Fibroblast of skin of left biceps (primary cell): ENCODE data around the gene IRGQ.

Source experiments
- DNase-seq, 2 experiments: peaks; one replicate each; pipeline ENCODE4 v3.0.0-alpha.2; 2013; ENCODE audit warnings: low read depth in 2 of 2

The IRGQ gene

DNA sequence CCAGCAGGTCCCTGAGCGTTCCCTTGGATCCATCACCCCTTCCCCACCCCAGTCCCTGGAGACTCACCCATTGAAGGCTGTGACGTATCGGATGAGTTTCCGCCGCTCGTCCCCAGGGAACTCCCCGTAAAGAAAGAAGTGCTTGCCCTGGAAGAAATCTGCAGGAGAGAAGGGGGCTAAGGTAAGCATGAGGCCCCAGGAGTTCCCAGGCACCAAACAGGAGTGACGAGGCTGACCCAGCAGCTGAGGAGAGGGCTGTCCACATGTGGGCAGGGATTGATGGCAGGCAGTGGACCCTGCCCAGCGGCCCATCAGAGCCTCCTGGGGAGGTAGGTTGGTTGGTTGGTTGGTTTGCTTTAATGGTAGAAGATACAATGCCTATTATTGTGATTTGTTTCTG is 51.9 kb downstream of the IRGQ start:
- no peak for DNase-seq

DNA sequence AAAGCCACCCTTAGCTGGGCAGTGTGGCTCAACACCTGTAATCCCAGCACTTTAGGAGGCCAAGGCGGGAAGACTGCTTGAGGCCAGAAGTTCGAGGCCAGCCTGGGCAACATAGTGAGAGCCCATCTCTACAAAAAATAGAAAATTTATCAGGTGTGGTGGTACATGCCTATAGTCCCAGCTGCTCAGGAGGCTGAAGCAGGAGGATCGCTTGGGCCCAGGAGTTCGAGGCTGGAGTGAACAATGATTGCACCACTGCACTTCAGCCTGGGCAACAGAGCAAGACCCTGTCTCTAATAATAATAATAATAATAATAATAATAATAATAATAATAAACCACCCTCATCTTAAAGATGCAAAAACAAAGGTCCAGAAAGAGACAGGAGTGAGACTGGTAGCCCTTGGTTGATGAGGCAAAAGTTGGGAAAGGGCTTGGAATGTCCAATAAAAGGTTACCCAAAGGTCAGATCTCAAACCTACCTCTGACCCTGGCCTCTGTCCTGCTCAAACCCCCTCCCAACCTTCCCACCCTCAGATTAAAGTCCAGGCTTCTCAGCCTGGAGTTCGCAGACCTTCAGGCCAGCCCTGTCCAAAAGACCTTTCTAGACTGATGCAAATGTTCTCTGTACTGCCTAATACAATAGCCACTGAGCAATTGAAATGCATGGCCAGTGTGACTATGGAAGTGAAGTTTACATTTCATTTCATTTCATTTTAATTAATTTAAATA is 53.8 kb downstream of the IRGQ start:
- DNase-seq = no peak

DNA sequence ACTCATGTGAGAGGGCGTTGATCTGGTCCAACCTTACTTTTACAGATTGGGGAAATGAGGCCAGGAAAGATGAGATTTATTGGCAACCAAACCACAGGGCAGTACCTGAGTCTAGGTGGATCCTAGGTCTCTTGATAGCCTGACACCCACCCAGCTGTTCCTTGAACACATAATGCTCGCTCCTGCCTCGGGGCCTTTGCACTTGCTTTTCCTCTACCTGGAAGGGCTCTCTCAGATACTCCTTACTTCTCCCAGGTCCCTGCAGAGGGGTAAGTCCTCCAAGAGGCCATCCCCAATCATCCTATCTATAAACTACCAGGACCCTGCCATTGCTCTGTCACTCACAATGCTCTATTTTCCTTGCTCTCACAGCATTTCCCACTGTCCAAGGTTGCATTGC is 55.6 kb downstream of the IRGQ start:
- DNase-seq = no peak

DNA sequence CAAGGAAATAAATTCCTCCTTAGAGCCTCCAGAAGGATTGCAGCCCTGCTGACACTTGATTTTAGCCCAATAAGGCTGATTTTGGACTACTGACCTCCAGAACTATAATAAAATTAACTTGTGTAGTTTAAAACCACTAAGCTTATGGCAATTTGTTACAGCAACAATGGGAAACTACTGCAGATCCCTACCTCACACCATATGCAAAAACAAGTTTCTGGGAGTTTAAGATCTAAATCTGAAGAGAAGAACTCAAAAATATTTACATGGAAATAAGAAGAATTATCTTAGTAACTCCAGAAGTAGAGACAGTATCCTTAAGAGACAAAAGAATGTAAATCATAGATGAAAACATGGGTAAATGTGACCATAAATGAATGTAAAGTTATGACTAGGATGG is 57.0 kb downstream of the IRGQ start:
- no peak for DNase-seq

DNA sequence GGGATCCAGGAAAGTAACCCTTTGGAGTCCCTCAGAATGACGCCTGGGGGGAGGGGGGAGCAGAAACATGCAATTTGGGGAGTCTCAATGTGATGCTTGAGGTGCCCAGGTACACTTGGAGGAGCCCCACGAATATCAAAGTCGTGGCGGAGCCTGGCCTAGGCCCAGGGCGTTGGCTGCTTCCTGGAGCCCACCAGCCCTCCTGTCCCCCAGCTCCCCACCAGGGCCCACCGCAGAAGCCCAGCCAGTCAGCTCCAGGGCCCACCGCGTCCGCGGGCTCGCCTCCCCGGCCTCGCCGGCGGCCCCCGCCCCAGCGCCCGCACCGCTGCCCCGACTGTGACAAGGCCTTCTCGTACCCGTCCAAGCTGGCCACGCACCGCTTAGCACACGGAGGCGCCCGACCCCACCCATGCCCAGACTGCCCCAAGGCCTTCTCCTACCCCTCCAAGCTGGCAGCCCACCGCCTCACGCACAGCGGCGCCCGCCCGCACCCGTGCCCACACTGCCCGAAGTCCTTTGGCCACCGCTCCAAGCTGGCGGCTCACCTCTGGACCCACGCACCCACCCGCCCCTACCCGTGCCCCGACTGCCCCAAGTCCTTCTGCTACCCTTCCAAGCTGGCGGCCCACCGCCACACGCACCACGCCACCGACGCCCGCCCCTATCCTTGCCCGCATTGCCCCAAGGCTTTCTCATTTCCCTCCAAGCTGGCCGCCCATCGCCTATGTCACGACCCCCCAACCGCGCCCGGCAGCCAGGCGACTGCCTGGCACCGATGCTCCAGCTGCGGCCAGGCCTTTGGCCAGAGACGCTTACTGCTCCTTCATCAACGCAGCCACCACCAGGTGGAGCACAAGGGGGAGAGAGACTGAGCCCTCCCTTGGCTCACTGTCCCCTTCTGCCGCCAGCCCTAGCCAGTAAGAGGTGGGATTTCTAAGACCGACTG is 60.8 kb downstream of the IRGQ start:
- DNase-seq = no peak
